ENCODE data around the gene THYN1. TPM values are rescaled to one million over a fixed set of nuclear protein-coding genes. Genes with fewer than 3 reads are reported as not detected.

THYN1 gene
- total RNA-seq (10 to 100 TPM; 24.5 to 54.8 (median 36.7) TPM), polyA plus RNA-seq (10 to 100 TPM; 40.1 to 54.2 (median 51.9) TPM)
- long read RNA-seq, donor 1, transcript THYN1-203 (8 exons, 943 nt), result major isoform, 10 of 22 reads
- long read RNA-seq, donor 1, transcript THYN1-204 (8 exons, 893 nt), result minor isoform, 7 of 22 reads
- long read RNA-seq, donor 1, partial matches to known transcripts, result 0 of 22 reads
- long read RNA-seq, donor 1, other reads (novel, unspliced or antisense), result 0 of 22 reads
- long read RNA-seq, donor 2, transcript THYN1-204 (8 exons, 893 nt), result minor isoform, 5 of 26 reads
- long read RNA-seq, donor 2, transcript THYN1-203 (8 exons, 943 nt), result major isoform, 9 of 26 reads
- long read RNA-seq, donor 2, partial matches to known transcripts, result 5 of 26 reads
- long read RNA-seq, donor 2, other reads (novel, unspliced or antisense), result 0 of 26 reads

DNA sequence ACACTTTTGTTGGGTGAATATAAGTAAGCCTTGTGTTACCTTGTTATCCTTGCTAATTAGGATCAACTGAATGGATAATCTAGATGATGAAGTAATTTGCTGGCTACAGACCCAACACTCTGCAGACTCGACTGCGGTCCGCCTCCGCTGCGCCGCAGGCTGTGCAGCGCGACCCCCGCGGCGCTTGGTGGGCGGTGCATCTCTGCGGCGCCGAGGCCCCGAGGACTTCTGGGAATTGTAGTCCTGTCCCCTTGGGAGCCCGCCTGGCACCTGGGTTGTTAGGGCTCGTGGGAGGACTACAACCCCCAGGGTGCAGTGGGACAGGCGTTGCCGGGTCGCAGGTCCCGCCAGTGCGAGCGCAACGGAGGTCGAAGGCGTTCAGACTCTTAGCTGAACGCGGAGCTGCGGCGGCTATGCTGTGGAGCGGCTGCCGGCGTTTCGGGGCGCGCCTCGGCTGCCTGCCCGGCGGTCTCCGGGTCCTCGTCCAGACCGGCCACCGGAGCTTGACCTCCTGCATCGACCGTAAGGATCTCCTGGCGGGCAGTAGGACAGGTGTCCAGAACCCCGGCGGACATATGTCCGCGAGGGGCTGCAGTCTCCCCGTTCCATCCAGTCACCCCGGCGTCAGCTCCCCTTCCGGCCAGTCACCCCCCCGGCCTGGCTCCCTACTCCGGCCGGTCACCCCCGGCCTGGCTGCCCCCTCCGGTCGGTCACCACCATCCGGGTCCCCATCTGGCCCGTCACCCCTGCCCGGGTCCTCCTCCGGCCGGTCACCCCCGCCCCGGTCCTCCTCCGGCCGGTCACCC is at the start of gene THYN1, which contains the start of gene ACAD8:
TSS of gene THYN1 (minus strand) at position 165 of the 806 bp plus-strand sequence. CDS start 470 bp downstream, outside the sequence.
TSS of gene ACAD8 (plus strand) at position 381 of the 806 bp plus-strand sequence. CDS start at position 414, 33 bp downstream.
- peaks cover 10 to 70% (median 36%) of the 10 kb centered on the region in 6 donors for H3K4me1 ChIP-seq
- 0 to 1% (median 0%) methylated on average over 23 to 70 of the region's 70 CpGs for WGBS, 5 donors
- intact Hi-C loops (cut with DNase I; ENCODE audit: low total_unique reads), result loop anchor here (10.0 kb wide), 1 partner anchor 49 kb away; no protein-coding TSS in a partner anchor
- peak within 1 kb of the TSS; percentile 68 to 96 (median 88) for H3K4me3 ChIP-seq
- H3K27ac ChIP-seq, result peak within 1 kb of the TSS in 7 of 8 donors; percentile 47 to 88 (median 80)
- H3K9me3 ChIP-seq, result no peaks in the 10 kb centered on the region
- TF ChIP-seq, protein P1, sequence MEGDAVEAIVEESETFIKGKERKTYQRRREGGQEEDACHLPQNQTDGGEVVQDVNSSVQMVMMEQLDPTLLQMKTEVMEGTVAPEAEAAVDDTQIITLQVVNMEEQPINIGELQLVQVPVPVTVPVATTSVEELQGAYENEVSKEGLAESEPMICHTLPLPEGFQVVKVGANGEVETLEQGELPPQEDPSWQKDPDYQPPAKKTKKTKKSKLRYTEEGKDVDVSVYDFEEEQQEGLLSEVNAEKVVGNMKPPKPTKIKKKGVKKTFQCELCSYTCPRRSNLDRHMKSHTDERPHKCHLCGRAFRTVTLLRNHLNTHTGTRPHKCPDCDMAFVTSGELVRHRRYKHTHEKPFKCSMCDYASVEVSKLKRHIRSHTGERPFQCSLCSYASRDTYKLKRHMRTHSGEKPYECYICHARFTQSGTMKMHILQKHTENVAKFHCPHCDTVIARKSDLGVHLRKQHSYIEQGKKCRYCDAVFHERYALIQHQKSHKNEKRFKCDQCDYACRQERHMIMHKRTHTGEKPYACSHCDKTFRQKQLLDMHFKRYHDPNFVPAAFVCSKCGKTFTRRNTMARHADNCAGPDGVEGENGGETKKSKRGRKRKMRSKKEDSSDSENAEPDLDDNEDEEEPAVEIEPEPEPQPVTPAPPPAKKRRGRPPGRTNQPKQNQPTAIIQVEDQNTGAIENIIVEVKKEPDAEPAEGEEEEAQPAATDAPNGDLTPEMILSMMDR (IDR thresholded peaks at IDR 0.05 in 8 of 11, conservative IDR thresholded peaks at IDR 0.05 in 3 of 11), result peak; percentile 59 to 78 (median 71)
- TF ChIP-seq POLR2A (IDR thresholded peaks at IDR 0.05) (peak in 1 of 3 donors; percentile 74), POLR2AphosphoS5 (IDR thresholded peaks at IDR 0.05) (peak; percentile 97 to 98 (median 97))
- H3K36me3 ChIP-seq, result peaks cover 0 to 51% (median 36%) of the 10 kb centered on the region in 6 donors
- DNase-seq, result peak; percentile 99
- no peaks in the 10 kb centered on the region for H3K27me3 ChIP-seq (replicated peaks in 1 of 7)

- no peak for TF ChIP-seq POLR2AphosphoS5 (IDR thresholded peaks at IDR 0.05)
- TF ChIP-seq POLR2A (IDR thresholded peaks at IDR 0.05), result no peak
- TF ChIP-seq, protein P1 (IDR thresholded peaks at IDR 0.05 in 8 of 11, conservative IDR thresholded peaks at IDR 0.05 in 3 of 11), result no peak
- H3K36me3 ChIP-seq, result no peaks in the 10 kb centered on the region
- peaks cover 0 to 4% (median 0%) of the 10 kb centered on the region in 7 donors for H3K27me3 ChIP-seq (replicated peaks in 1 of 7)
- intact Hi-C loops (cut with DNase I; ENCODE audit: low total_unique reads), result no loop called here
- no peak overlapping the region for H3K27ac ChIP-seq
- no peak overlapping the region for H3K4me3 ChIP-seq
- no peaks in the 10 kb centered on the region for H3K9me3 ChIP-seq
- WGBS, 5 donors, result 61 to 86% (median 77%) methylated on average over 9 of the region's 9 CpGs
- no peaks in the 10 kb centered on the region for H3K4me1 ChIP-seq
- DNase-seq, result no peak
Measured at GRCh38 chr11:134294664-134295063, 41.5 kb upstream of the THYN1 start.

GRCh38 chr11:134293119-134294113 is 40.3 kb upstream of the THYN1 start:
- H3K9me3 ChIP-seq, result no peaks in the 10 kb centered on the region
- no peak for DNase-seq
- H3K4me1 ChIP-seq, result no peaks in the 10 kb centered on the region
- TF ChIP-seq POLR2A (IDR thresholded peaks at IDR 0.05), result no peak
- TF ChIP-seq, protein P1 (IDR thresholded peaks at IDR 0.05 in 8 of 11, conservative IDR thresholded peaks at IDR 0.05 in 3 of 11), result no peak
- H3K27ac ChIP-seq, result no peak overlapping the region
- 78 to 84% (median 79%) methylated on average over 18 to 20 of the region's 20 CpGs for WGBS, 5 donors
- no peaks in the 10 kb centered on the region for H3K36me3 ChIP-seq
- H3K27me3 ChIP-seq (replicated peaks in 1 of 7), result peaks cover 0 to 4% (median 0%) of the 10 kb centered on the region in 7 donors
- intact Hi-C loops (cut with DNase I; ENCODE audit: low total_unique reads), result no loop called here
- no peak overlapping the region for H3K4me3 ChIP-seq

Measured in spleen (tissue), 13 donors.